ENCODE measurements around the gene HUS1B. TPM values are rescaled to one million over a fixed set of nuclear protein-coding genes. Genes with fewer than 3 reads are reported as not detected.

Gene HUS1B
- total RNA-seq, 4 donors from 2014 or later = 0.83 to 1.7 (median 1.2) TPM; not detected in 1

- no peak for TF ChIP-seq EP300 (IDR thresholded peaks at IDR 0.05)
- no peak for TF ChIP-seq POLR2A (IDR thresholded peaks at IDR 0.05; ENCODE audit: low read depth)
- no peak for TF ChIP-seq POLR2AphosphoS5 (IDR thresholded peaks at IDR 0.05)
- no peak for TF ChIP-seq CTCF (IDR thresholded peaks at IDR 0.05)
- H3K4me1 ChIP-seq = no peaks in the 10 kb centered on the region
- 70% methylated on average over 5 of the region's 5 CpGs for WGBS
- intact Hi-C loops (cut with DNase I) = no loop called here
- no peak overlapping the region for H3K4me3 ChIP-seq
- peaks cover 0 to 40% (median 12%) of the 10 kb centered on the region in 4 donors for H3K36me3 ChIP-seq
- no peaks in the 10 kb centered on the region for H3K27me3 ChIP-seq
- DNase-seq (ENCODE audit: extremely low spot score) = no peak
- no peak overlapping the region for H3K27ac ChIP-seq (replicated peaks in 1 of 4)
- H3K9me3 ChIP-seq = no peaks in the 10 kb centered on the region
These were observed 20.4 kb downstream of the HUS1B start for GRCh38 chr6:636488-636887.

- WGBS = 94% methylated on average over 5 of the region's 5 CpGs
- intact Hi-C loops (cut with DNase I) = no loop called here
- no peaks in the 10 kb centered on the region for H3K27me3 ChIP-seq
- peaks cover 0 to 49% (median 12%) of the 10 kb centered on the region in 4 donors for H3K36me3 ChIP-seq
- H3K27ac ChIP-seq (replicated peaks in 1 of 4) = no peak overlapping the region
- no peak for DNase-seq (ENCODE audit: extremely low spot score)
- no peak for TF ChIP-seq POLR2AphosphoS5 (IDR thresholded peaks at IDR 0.05)
- no peak for TF ChIP-seq CTCF (IDR thresholded peaks at IDR 0.05)
- no peak for TF ChIP-seq POLR2A (IDR thresholded peaks at IDR 0.05; ENCODE audit: low read depth)
- TF ChIP-seq EP300 (IDR thresholded peaks at IDR 0.05) = no peak
- H3K9me3 ChIP-seq = no peaks in the 10 kb centered on the region
- H3K4me3 ChIP-seq = no peak overlapping the region
- H3K4me1 ChIP-seq = no peaks in the 10 kb centered on the region
These were observed 21.7 kb downstream of the HUS1B start for GRCh38 chr6:635233-635632.

GRCh38 chr6:633611-634010, 23.3 kb downstream of the HUS1B start:
- DNase-seq (ENCODE audit: extremely low spot score) = no peak
- intact Hi-C loops (cut with DNase I) = no loop called here
- WGBS = 100% methylated on average over 1 of the region's 1 CpG
- H3K9me3 ChIP-seq = no peaks in the 10 kb centered on the region
- TF ChIP-seq EP300 (IDR thresholded peaks at IDR 0.05) (no peak), POLR2AphosphoS5 (IDR thresholded peaks at IDR 0.05) (no peak), CTCF (IDR thresholded peaks at IDR 0.05) (no peak), POLR2A (IDR thresholded peaks at IDR 0.05; ENCODE audit: low read depth) (no peak)
- H3K4me3 ChIP-seq = no peak overlapping the region
- peaks cover 0 to 49% (median 12%) of the 10 kb centered on the region in 4 donors for H3K36me3 ChIP-seq
- H3K27ac ChIP-seq (replicated peaks in 1 of 4) = no peak overlapping the region
- H3K27me3 ChIP-seq = no peaks in the 10 kb centered on the region
- H3K4me1 ChIP-seq = no peaks in the 10 kb centered on the region

GRCh38 chr6:628766-629165, 28.1 kb downstream of the HUS1B start:
- Histone ChIP-seq H3K27ac (replicated peaks in 1 of 4) (no peak overlapping the region), H3K9me3 (no peaks in the 10 kb centered on the region), H3K4me3 (no peak overlapping the region), H3K36me3 (peaks cover 0 to 27% (median 2%) of the 10 kb centered on the region in 4 donors), H3K27me3 (no peaks in the 10 kb centered on the region), H3K4me1 (peaks cover 0 to 29% (median 21%) of the 10 kb centered on the region in 4 donors)
- no peak for TF ChIP-seq POLR2AphosphoS5 (IDR thresholded peaks at IDR 0.05)
- TF ChIP-seq CTCF (IDR thresholded peaks at IDR 0.05) = no peak
- no peak for TF ChIP-seq EP300 (IDR thresholded peaks at IDR 0.05)
- TF ChIP-seq POLR2A (IDR thresholded peaks at IDR 0.05; ENCODE audit: low read depth) = no peak
- DNase-seq (ENCODE audit: extremely low spot score) = no peak
- intact Hi-C loops (cut with DNase I) = no loop called here
- 73% methylated on average over 3 of the region's 3 CpGs for WGBS

GRCh38 chr6:626236-626635, 30.7 kb downstream of the HUS1B start:
- H3K4me1 ChIP-seq = peaks cover 0 to 41% (median 28%) of the 10 kb centered on the region in 4 donors
- H3K27me3 ChIP-seq = no peaks in the 10 kb centered on the region
- intact Hi-C loops (cut with DNase I) = no loop called here
- 83% methylated on average over 9 of the region's 9 CpGs for WGBS
- no peaks in the 10 kb centered on the region for H3K9me3 ChIP-seq
- peak overlapping the region in 3 of 4 donors; percentile 8 to 76 (median 15) for H3K27ac ChIP-seq (replicated peaks in 1 of 4)
- TF ChIP-seq CTCF (IDR thresholded peaks at IDR 0.05) (no peak), EP300 (IDR thresholded peaks at IDR 0.05) (no peak), POLR2A (IDR thresholded peaks at IDR 0.05; ENCODE audit: low read depth) (no peak), POLR2AphosphoS5 (IDR thresholded peaks at IDR 0.05) (no peak)
- H3K4me3 ChIP-seq = no peak overlapping the region
- peaks cover 0 to 18% (median 5%) of the 10 kb centered on the region in 4 donors for H3K36me3 ChIP-seq
- no peak for DNase-seq (ENCODE audit: extremely low spot score)

All from esophagus muscularis mucosa (tissue), 4 donors.